IPS DF 6.9 (cell line): ENCODE measurements around the gene SVEP1.

Experiments used
- DNase-seq: peaks from one replicate; pipeline ENCODE4 v3.0.0-alpha.2; 2013; ENCODE audit warnings: low read depth, low spot score
- H3K27ac ChIP-seq: one replicate; pipeline ENCODE4 v1.5.1; 2013; ENCODE audit warnings: low read length, control low read depth
- H3K27me3 ChIP-seq: 2 replicates; pipeline ENCODE4 v1.6.1; 2013; ENCODE audit warnings: mild to moderate bottlenecking, low read length; ENCODE audit not compliant: control insufficient read depth, insufficient read depth
- H3K36me3 ChIP-seq: 2 replicates; pipeline ENCODE4 v1.6.1; 2013; ENCODE audit warnings: low read length; ENCODE audit not compliant: control insufficient read depth, insufficient read depth
- H3K4me1 ChIP-seq: 2 replicates; pipeline ENCODE4 v1.6.1; 2013; ENCODE audit warnings: low read length; ENCODE audit not compliant: control insufficient read depth, insufficient read depth
- H3K4me3 ChIP-seq: 2 replicates; pipeline ENCODE4 v1.5.1; 2013; ENCODE audit warnings: mild to moderate bottlenecking, low read length
- H3K9me3 ChIP-seq: 2 replicates; pipeline ENCODE4 v1.6.1; 2013; ENCODE audit warnings: low read length, inconsistent platforms; ENCODE audit not compliant: control insufficient read depth, insufficient read depth
- WGBS: extraction: QIAGEN DNeasy Blood & Tissue Kit; methylation state at CpG from one replicate; pipeline ENCODE4 v1.1.7; 2013; ENCODE audit warnings: mixed read lengths, missing lambda C conversion rate; ENCODE audit not compliant: insufficient read length, insufficient coverage; 5-methylcytosine and 5-hydroxymethylcytosine counted together

Gene SVEP1

GRCh38 chr9:110604171-110604601, 24.6 kb upstream of the SVEP1 start:
- Histone ChIP-seq H3K27ac (no peak overlapping the region), H3K36me3 (no peaks in the 10 kb centered on the region), H3K4me1 (peaks cover 5% of the 10 kb centered on the region), H3K4me3 (no peak overlapping the region), H3K27me3 (no peaks in the 10 kb centered on the region), H3K9me3 (no peaks in the 10 kb centered on the region)
- DNase-seq = no peak
- no CpG with 5 or more reads among the region's 5 CpGs for whole genome bisulfite sequencing

GRCh38 chr9:110602281-110602680, 22.7 kb upstream of the SVEP1 start:
- WGBS = no CpG with 5 or more reads among the region's 2 CpGs
- H3K9me3 ChIP-seq = no peaks in the 10 kb centered on the region
- no peaks in the 10 kb centered on the region for H3K36me3 ChIP-seq
- no peak for DNase-seq
- H3K27me3 ChIP-seq = no peaks in the 10 kb centered on the region
- H3K4me1 ChIP-seq = peaks cover 5% of the 10 kb centered on the region
- no peak overlapping the region for H3K27ac ChIP-seq
- no peak overlapping the region for H3K4me3 ChIP-seq

GRCh38 chr9:110601098-110601497, 21.6 kb upstream of the SVEP1 start:
- Histone ChIP-seq H3K27me3 (no peaks in the 10 kb centered on the region), H3K4me3 (no peak overlapping the region), H3K36me3 (no peaks in the 10 kb centered on the region), H3K9me3 (no peaks in the 10 kb centered on the region), H3K4me1 (peaks cover 5% of the 10 kb centered on the region), H3K27ac (no peak overlapping the region)
- no peak for DNase-seq
- WGBS = no CpG with 5 or more reads among the region's 4 CpGs

- Histone ChIP-seq H3K27me3 (no peaks in the 10 kb centered on the region), H3K4me1 (peaks cover 5% of the 10 kb centered on the region), H3K4me3 (no peak overlapping the region), H3K9me3 (no peaks in the 10 kb centered on the region), H3K27ac (no peak overlapping the region), H3K36me3 (no peaks in the 10 kb centered on the region)
- no peak for DNase-seq
- WGBS = no CpG with 5 or more reads among the region's 10 CpGs
Observed at GRCh38 chr9:110599468-110599867, 19.9 kb upstream of the SVEP1 start.

GRCh38 chr9:110592044-110592830, 12.7 kb upstream of the SVEP1 start:
- WGBS = no CpG with 5 or more reads among the region's 5 CpGs
- Histone ChIP-seq H3K27me3 (no peaks in the 10 kb centered on the region), H3K27ac (no peak overlapping the region), H3K4me1 (no peaks in the 10 kb centered on the region), H3K4me3 (no peak overlapping the region), H3K9me3 (no peaks in the 10 kb centered on the region), H3K36me3 (no peaks in the 10 kb centered on the region)
- no peak for DNase-seq

GRCh38 chr9:110591526-110591925, 12.0 kb upstream of the SVEP1 start:
- Histone ChIP-seq H3K9me3 (no peaks in the 10 kb centered on the region), H3K4me3 (no peak overlapping the region), H3K27ac (no peak overlapping the region), H3K27me3 (no peaks in the 10 kb centered on the region), H3K36me3 (no peaks in the 10 kb centered on the region), H3K4me1 (no peaks in the 10 kb centered on the region)
- DNase-seq = no peak
- WGBS = no CpG with 5 or more reads among the region's 1 CpG

GRCh38 chr9:110590816-110591215, 11.3 kb upstream of the SVEP1 start:
- Histone ChIP-seq H3K36me3 (no peaks in the 10 kb centered on the region), H3K9me3 (no peaks in the 10 kb centered on the region)
- no CpG with 5 or more reads among the region's 1 CpG for WGBS

GRCh38 chr9:110588296-110588695, 8.8 kb upstream of the SVEP1 start:
- WGBS = no CpG with 5 or more reads among the region's 1 CpG
- no peak overlapping the region for H3K27ac ChIP-seq
- DNase-seq = no peak

More at GRCh38 chr9:110590816-110591215, 11.3 kb upstream of the SVEP1 start:
- no peak overlapping the region for H3K27ac ChIP-seq
- DNase-seq = no peak
- H3K4me1 ChIP-seq = no peaks in the 10 kb centered on the region
- no peaks in the 10 kb centered on the region for H3K27me3 ChIP-seq
- H3K4me3 ChIP-seq = no peak overlapping the region

GRCh38 chr9:110583237-110583636, 3.7 kb upstream of the SVEP1 start:
- H3K27me3 ChIP-seq = peaks cover 22% of the 10 kb centered on the region
- no peaks in the 10 kb centered on the region for H3K9me3 ChIP-seq
- DNase-seq = no peak
- no CpG with 5 or more reads among the region's 4 CpGs for WGBS
- peaks cover 3% of the 10 kb centered on the region; the same call in 1 of the 2 replicates for H3K4me1 ChIP-seq
- H3K36me3 ChIP-seq = no peaks in the 10 kb centered on the region
- no peak overlapping the region for H3K4me3 ChIP-seq
- no peak overlapping the region for H3K27ac ChIP-seq

More at GRCh38 chr9:110588296-110588695, 8.8 kb upstream of the SVEP1 start:
- H3K4me3 ChIP-seq = no peak overlapping the region
- no peaks in the 10 kb centered on the region for H3K9me3 ChIP-seq
- H3K36me3 ChIP-seq = no peaks in the 10 kb centered on the region
- no peaks in the 10 kb centered on the region for H3K4me1 ChIP-seq
- H3K27me3 ChIP-seq = no peaks in the 10 kb centered on the region

- DNase-seq = no peak
- H3K4me3 ChIP-seq = no peak overlapping the region
- no peaks in the 10 kb centered on the region for H3K9me3 ChIP-seq
- peaks cover 3% of the 10 kb centered on the region; the same call in 1 of the 2 replicates for H3K4me1 ChIP-seq
- no peak overlapping the region for H3K27ac ChIP-seq
- H3K36me3 ChIP-seq = no peaks in the 10 kb centered on the region
- WGBS = no CpG with 5 or more reads among the region's 3 CpGs
- H3K27me3 ChIP-seq = peaks cover 22% of the 10 kb centered on the region
Observed at GRCh38 chr9:110582156-110582555, 2.6 kb upstream of the SVEP1 start.

- no peak for DNase-seq
- no peaks in the 10 kb centered on the region for H3K9me3 ChIP-seq
- WGBS = no CpG with 5 or more reads among the region's 6 CpGs
- H3K36me3 ChIP-seq = no peaks in the 10 kb centered on the region
- H3K27ac ChIP-seq = no peak overlapping the region
- H3K27me3 ChIP-seq = peaks cover 22% of the 10 kb centered on the region
- peaks cover 3% of the 10 kb centered on the region; the same call in 1 of the 2 replicates for H3K4me1 ChIP-seq
- H3K4me3 ChIP-seq = no peak overlapping the region
Observed at GRCh38 chr9:110580850-110581249, 1.3 kb upstream of the SVEP1 start.
